ENCODE results near the gene SUDS3.

The SUDS3 gene

GRCh38 chr12:118456741-118457140, 80.4 kb downstream of the SUDS3 start:
- TF ChIP-seq, protein P1, sequence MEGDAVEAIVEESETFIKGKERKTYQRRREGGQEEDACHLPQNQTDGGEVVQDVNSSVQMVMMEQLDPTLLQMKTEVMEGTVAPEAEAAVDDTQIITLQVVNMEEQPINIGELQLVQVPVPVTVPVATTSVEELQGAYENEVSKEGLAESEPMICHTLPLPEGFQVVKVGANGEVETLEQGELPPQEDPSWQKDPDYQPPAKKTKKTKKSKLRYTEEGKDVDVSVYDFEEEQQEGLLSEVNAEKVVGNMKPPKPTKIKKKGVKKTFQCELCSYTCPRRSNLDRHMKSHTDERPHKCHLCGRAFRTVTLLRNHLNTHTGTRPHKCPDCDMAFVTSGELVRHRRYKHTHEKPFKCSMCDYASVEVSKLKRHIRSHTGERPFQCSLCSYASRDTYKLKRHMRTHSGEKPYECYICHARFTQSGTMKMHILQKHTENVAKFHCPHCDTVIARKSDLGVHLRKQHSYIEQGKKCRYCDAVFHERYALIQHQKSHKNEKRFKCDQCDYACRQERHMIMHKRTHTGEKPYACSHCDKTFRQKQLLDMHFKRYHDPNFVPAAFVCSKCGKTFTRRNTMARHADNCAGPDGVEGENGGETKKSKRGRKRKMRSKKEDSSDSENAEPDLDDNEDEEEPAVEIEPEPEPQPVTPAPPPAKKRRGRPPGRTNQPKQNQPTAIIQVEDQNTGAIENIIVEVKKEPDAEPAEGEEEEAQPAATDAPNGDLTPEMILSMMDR (IDR thresholded peaks at IDR 0.05; ENCODE audit: extremely low read depth, missing control alignments) = no peak
- no peak for DNase-seq (ENCODE audit: low spot score)

DNA sequence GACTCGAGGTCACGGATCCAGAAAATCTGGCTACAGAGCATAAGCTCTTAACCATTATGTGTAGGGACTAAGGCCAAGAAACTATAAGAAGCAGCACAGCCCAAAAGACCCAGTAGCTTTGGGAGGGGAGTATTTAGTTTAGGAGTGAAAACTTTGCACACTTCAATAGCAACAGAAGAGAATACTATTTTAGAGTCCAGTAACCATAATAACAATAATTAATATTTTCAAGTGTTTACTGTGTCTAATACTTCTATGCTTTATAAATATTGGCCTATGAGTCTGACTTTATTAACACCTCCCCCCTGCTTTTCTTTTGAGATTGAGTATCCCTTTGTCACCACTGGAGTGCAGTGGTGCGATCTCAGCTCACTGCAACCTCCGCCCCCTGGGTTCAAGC, 82.8 kb downstream of the SUDS3 start:
- no peak for DNase-seq (ENCODE audit: low spot score)
- TF ChIP-seq, protein P1 (IDR thresholded peaks at IDR 0.05; ENCODE audit: extremely low read depth, missing control alignments) = no peak

GRCh38 chr12:118463677-118464076, 87.3 kb downstream of the SUDS3 start:
- TF ChIP-seq, protein P1 (IDR thresholded peaks at IDR 0.05; ENCODE audit: extremely low read depth, missing control alignments) = no peak

DNA sequence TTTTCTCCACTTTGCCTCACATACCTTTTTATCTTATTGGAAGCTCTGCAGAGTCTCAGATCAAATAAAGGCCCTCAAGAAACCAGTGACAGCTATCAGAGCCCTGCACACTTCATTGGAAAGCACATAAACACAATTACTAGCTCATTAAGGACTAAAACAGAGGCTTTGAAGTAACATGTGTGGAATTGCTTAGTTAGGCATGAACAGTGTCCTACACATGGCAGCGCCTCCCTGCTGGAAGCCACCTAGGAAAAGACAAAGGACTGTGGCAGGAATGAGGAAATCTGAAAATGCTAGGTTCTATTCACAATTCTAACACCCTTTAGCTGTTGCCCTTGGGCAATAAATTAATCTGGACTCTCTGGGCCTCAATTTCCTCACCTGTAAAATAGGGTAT, 89.4 kb downstream of the SUDS3 start:
- TF ChIP-seq, protein P1 (IDR thresholded peaks at IDR 0.05; ENCODE audit: extremely low read depth, missing control alignments) = no peak
- no peak for DNase-seq (ENCODE audit: low spot score)

More at GRCh38 chr12:118463677-118464076, 87.3 kb downstream of the SUDS3 start:
- no peak for DNase-seq (ENCODE audit: low spot score)

Measured in GM20000 (cell line).